ENCODE results near the gene ADH6. TPM values are rescaled to one million over a fixed set of nuclear protein-coding genes. Genes with fewer than 3 reads are reported as not detected.
"Not testable (repeated sequence)": the region's sequence is repeated elsewhere in the genome, so short reads cannot be mapped to it uniquely, and the experiment has no call there.

Gene ADH6
- total and polyA plus RNA-seq, 4 donors: 0.16 to 2.2 (median 0.38) TPM

- Histone ChIP-seq H3K9ac (ENCODE audit: insufficient read depth in 1 of 2, low read length in 2 of 2) (no peak overlapping the region), H3K9me3 (ENCODE audit: control insufficient read depth in 4 of 4, insufficient read depth in 3 of 4, low read length in 3 of 4) (peaks cover 0 to 5% (median 0%) of the 10 kb centered on the region in 4 donors), H3K4me3 (no peak overlapping the region), H3K4me1 (ENCODE audit: control insufficient read depth in 5 of 5, insufficient read depth in 5 of 5, low read length in 5 of 5) (peaks cover 0 to 9% (median 0%) of the 10 kb centered on the region in 5 donors), H3K36me3 (ENCODE audit: control insufficient read depth in 4 of 4, insufficient read depth in 4 of 4, low read length in 4 of 4) (no peaks in the 10 kb centered on the region), H3K27me3 (ENCODE audit: control insufficient read depth in 3 of 3, insufficient read depth in 3 of 3, low read length in 2 of 3) (no peaks in the 10 kb centered on the region), H3K27ac (ENCODE audit: low read depth in 1 of 2, low read length in 1 of 2) (no peak overlapping the region)
- DNase-seq (no peak), ATAC-seq (ENCODE audit: insufficient read depth, low FRiP score) (no peak)
- WGBS, 2 donors: 90 to 97% methylated on average over 1 of the region's 1 CpG
- no peak for TF ChIP-seq CTCF (IDR thresholded peaks at IDR 0.05; ENCODE audit: control extremely low read depth, extremely low read depth)
These were observed 29.7 kb upstream of the ADH6 start for GRCh38 chr4:99248714-99249113.

- Histone ChIP-seq H3K4me3 (no peak overlapping the region), H3K27ac (ENCODE audit: low read depth in 1 of 2, low read length in 1 of 2) (no peak overlapping the region), H3K9me3 (ENCODE audit: control insufficient read depth in 4 of 4, insufficient read depth in 3 of 4, low read length in 3 of 4) (peaks cover 0 to 5% (median 0%) of the 10 kb centered on the region in 4 donors), H3K4me1 (ENCODE audit: control insufficient read depth in 5 of 5, insufficient read depth in 5 of 5, low read length in 5 of 5) (no peaks in the 10 kb centered on the region), H3K9ac (ENCODE audit: insufficient read depth in 1 of 2, low read length in 2 of 2) (no peak overlapping the region), H3K27me3 (ENCODE audit: control insufficient read depth in 3 of 3, insufficient read depth in 3 of 3, low read length in 2 of 3) (no peaks in the 10 kb centered on the region), H3K36me3 (ENCODE audit: control insufficient read depth in 4 of 4, insufficient read depth in 4 of 4, low read length in 4 of 4) (no peaks in the 10 kb centered on the region)
- no peak for TF ChIP-seq CTCF (IDR thresholded peaks at IDR 0.05; ENCODE audit: control extremely low read depth, extremely low read depth)
- DNase-seq: no peak
- ATAC-seq (ENCODE audit: insufficient read depth, low FRiP score): no peak
- WGBS, 2 donors: 79 to 89% methylated on average over 1 of the region's 1 CpG
These were observed 16.9 kb upstream of the ADH6 start for GRCh38 chr4:99235955-99236354.

- DNase-seq: no peak
- no peak for TF ChIP-seq CTCF (IDR thresholded peaks at IDR 0.05; ENCODE audit: control extremely low read depth, extremely low read depth)
- H3K4me1 ChIP-seq (ENCODE audit: control insufficient read depth in 5 of 5, insufficient read depth in 5 of 5, low read length in 5 of 5): no peaks in the 10 kb centered on the region
- H3K36me3 ChIP-seq (ENCODE audit: control insufficient read depth in 4 of 4, insufficient read depth in 4 of 4, low read length in 4 of 4): no peaks in the 10 kb centered on the region
- H3K27ac ChIP-seq (ENCODE audit: low read depth in 1 of 2, low read length in 1 of 2): no peak overlapping the region
- no peak overlapping the region for H3K9ac ChIP-seq (ENCODE audit: insufficient read depth in 1 of 2, low read length in 2 of 2)
- WGBS, 2 donors: 69 to 84% methylated on average over 2 of the region's 2 CpGs
- H3K9me3 ChIP-seq (ENCODE audit: control insufficient read depth in 4 of 4, insufficient read depth in 3 of 4, low read length in 3 of 4): peaks cover 0 to 5% (median 1%) of the 10 kb centered on the region in 4 donors
- no peaks in the 10 kb centered on the region for H3K27me3 ChIP-seq (ENCODE audit: control insufficient read depth in 3 of 3, insufficient read depth in 3 of 3, low read length in 2 of 3)
- no peak overlapping the region for H3K4me3 ChIP-seq
- no peak for ATAC-seq (ENCODE audit: insufficient read depth, low FRiP score)
These were observed 15.4 kb upstream of the ADH6 start for GRCh38 chr4:99234331-99235010.

GRCh38 chr4:99233397-99233796 lies 14.4 kb upstream of the ADH6 start:
- H3K4me3 ChIP-seq; H3K4me1 ChIP-seq (ENCODE audit: control insufficient read depth in 5 of 5, insufficient read depth in 5 of 5, low read length in 5 of 5); H3K9ac ChIP-seq (ENCODE audit: insufficient read depth in 1 of 2, low read length in 2 of 2); H3K27me3 ChIP-seq (ENCODE audit: control insufficient read depth in 3 of 3, insufficient read depth in 3 of 3, low read length in 2 of 3); H3K36me3 ChIP-seq (ENCODE audit: control insufficient read depth in 4 of 4, insufficient read depth in 4 of 4, low read length in 4 of 4); H3K9me3 ChIP-seq (ENCODE audit: control insufficient read depth in 4 of 4, insufficient read depth in 3 of 4, low read length in 3 of 4); H3K27ac ChIP-seq (ENCODE audit: low read depth in 1 of 2, low read length in 1 of 2); DNase-seq; ATAC-seq (ENCODE audit: insufficient read depth, low FRiP score): not testable (repeated sequence)
- WGBS, 2 donors: 94 to 97% methylated on average over 2 of the region's 2 CpGs

- not testable (repeated sequence) for DNase-seq; H3K27ac ChIP-seq (ENCODE audit: low read depth in 1 of 2, low read length in 1 of 2); H3K4me1 ChIP-seq (ENCODE audit: control insufficient read depth in 5 of 5, insufficient read depth in 5 of 5, low read length in 5 of 5); H3K9me3 ChIP-seq (ENCODE audit: control insufficient read depth in 4 of 4, insufficient read depth in 3 of 4, low read length in 3 of 4); H3K36me3 ChIP-seq (ENCODE audit: control insufficient read depth in 4 of 4, insufficient read depth in 4 of 4, low read length in 4 of 4); H3K9ac ChIP-seq (ENCODE audit: insufficient read depth in 1 of 2, low read length in 2 of 2); ATAC-seq (ENCODE audit: insufficient read depth, low FRiP score); H3K4me3 ChIP-seq; H3K27me3 ChIP-seq (ENCODE audit: control insufficient read depth in 3 of 3, insufficient read depth in 3 of 3, low read length in 2 of 3)
- WGBS, 2 donors: 86% methylated on average over 1 of the region's 1 CpG
These were observed 9.7 kb upstream of the ADH6 start for GRCh38 chr4:99228706-99229105.

GRCh38 chr4:99227646-99228045 lies 8.6 kb upstream of the ADH6 start:
- WGBS, 2 donors: 57 to 75% methylated on average over 4 of the region's 4 CpGs
- H3K9me3 ChIP-seq (ENCODE audit: control insufficient read depth in 4 of 4, insufficient read depth in 3 of 4, low read length in 3 of 4); DNase-seq; H3K9ac ChIP-seq (ENCODE audit: insufficient read depth in 1 of 2, low read length in 2 of 2); H3K27ac ChIP-seq (ENCODE audit: low read depth in 1 of 2, low read length in 1 of 2); H3K4me3 ChIP-seq; H3K4me1 ChIP-seq (ENCODE audit: control insufficient read depth in 5 of 5, insufficient read depth in 5 of 5, low read length in 5 of 5); H3K27me3 ChIP-seq (ENCODE audit: control insufficient read depth in 3 of 3, insufficient read depth in 3 of 3, low read length in 2 of 3); H3K36me3 ChIP-seq (ENCODE audit: control insufficient read depth in 4 of 4, insufficient read depth in 4 of 4, low read length in 4 of 4); ATAC-seq (ENCODE audit: insufficient read depth, low FRiP score): not testable (repeated sequence)

All from lung (tissue), 12 donors.